HCT116 (cell line): ENCODE measurements around the gene CPT1C. TPM values are rescaled to one million over a fixed set of nuclear protein-coding genes. Genes with fewer than 3 reads are reported as not detected.

Experiments used
- ATAC-seq: fragments of 200-7000 bp; cut with Tn5 transposase; 2 replicates; pipeline ENCODE4 v1.9.1; 2020; ENCODE audit warnings: mild to moderate bottlenecking, moderate library complexity
- BruUV-seq: library from RNA; stranded (reverse); fragments of 400-500 nt; replicated peaks from 2 replicates; lab custom pipeline; 2021; lab: Mats Ljungman, UMichigan
- CTCF ChIA-PET: fragments of 300-600 bp; sonication (Branson Sonifier 250); formaldehyde crosslinking; loops from one replicate; lab custom pipeline; 2021; ENCODE audit warnings: antibody characterized with exemption; lab: Charles Lee
- POLR2A ChIA-PET: fragments of 300-600, 350-600 bp; sonication (Branson Sonifier 250); formaldehyde crosslinking; loops from one replicate; lab custom pipeline; 2021; ENCODE audit warnings: antibody characterized with exemption; lab: Charles Lee
- RAD21 ChIA-PET, 2 experiments: fragments of 300-600 bp; sonication (Branson Sonifier 250); formaldehyde crosslinking; loops; one replicate each; lab custom pipeline; 2023; ENCODE audit warnings: low total read pairs in 2 of 2; ENCODE audit not compliant: uncharacterized antibody in 2 of 2, unreplicated experiment in 2 of 2, low non-redundant PET in 1 of 2; lab: Charles Lee
- DNase-seq: peaks from one replicate; pipeline ENCODE4 v3.0.0-alpha.2; 2010; ENCODE audit warnings: low read depth, low spot score
- H2AFZ ChIP-seq: fragments of 200-600 bp; shearing (Covaris generic), sonication (generic); 2 replicates; pipeline ENCODE4 v1.6.1; 2017; ENCODE audit warnings: low read depth, mixed run types, mixed read lengths, antibody characterized with exemption, low read length; ENCODE audit not compliant: poor library complexity, severe bottlenecking
- H3K27ac ChIP-seq: 2 replicates; pipeline ENCODE4 v1.5.1; 2012; ENCODE audit warnings: low read depth, low read length
- H3K27me3 ChIP-seq: fragments of 200-600 bp; sonication (generic); 2 replicates; pipeline ENCODE4 v1.6.1; 2016; ENCODE audit warnings: mixed run types, low read length, mixed read lengths; ENCODE audit not compliant: insufficient read depth
- H3K36me3 ChIP-seq, 2 experiments: fragments of 200-500 bp in 1 of 2; fragments of 200-600 bp in 1 of 2; sonication (Bioruptor generic) in 1 of 2; sonication (generic) in 1 of 2; 2 replicates each; pipeline versions ENCODE4 v1.5.1 to v1.6.1; 2014 to 2016; ENCODE audit warnings: low read length in 2 of 2, inconsistent platforms in 1 of 2, mixed read lengths in 1 of 2, mixed run types in 1 of 2; ENCODE audit not compliant: insufficient read depth in 2 of 2, control insufficient read depth in 1 of 2
- H3K4me1 ChIP-seq, 2 experiments: fragments of 200-600 bp in 1 of 2; sonication (generic) in 1 of 2; 2 replicates each; pipeline versions ENCODE4 v1.5.1 to v1.6.1; 2012 to 2017; ENCODE audit warnings: low read length in 2 of 2, inconsistent platforms in 1 of 2, mild to moderate bottlenecking in 1 of 2, mixed read lengths in 1 of 2, mixed run types in 1 of 2, moderate library complexity in 1 of 2; ENCODE audit not compliant: insufficient read depth in 2 of 2, control insufficient read depth in 1 of 2
- H3K4me2 ChIP-seq: fragments of 200-600 bp; sonication (generic); 2 replicates; pipeline ENCODE4 v1.6.1; 2017; ENCODE audit warnings: mixed run types, low read length, mixed read lengths
- H3K4me3 ChIP-seq, 2 experiments: fragments of 200-600 bp in 1 of 2; sonication (generic) in 1 of 2; replicated peaks in 1 of 2; 2 replicates each; pipeline ENCODE4 v1.5.1; 2011 to 2016; ENCODE audit warnings: low read length in 2 of 2, control low read depth in 1 of 2, low read depth in 1 of 2, mild to moderate bottlenecking in 1 of 2, mixed read lengths in 1 of 2, mixed run types in 1 of 2
- H3K79me2 ChIP-seq: fragments of 200-600 bp; sonication (generic); 2 replicates; pipeline ENCODE4 v1.6.1; 2017; ENCODE audit warnings: mild to moderate bottlenecking, mixed run types, low read length, moderate library complexity, mixed read lengths; ENCODE audit not compliant: insufficient read depth
- H3K9ac ChIP-seq: fragments of 200-600 bp; sonication (generic); 2 replicates; pipeline ENCODE4 v1.6.1; 2016; ENCODE audit warnings: low read length, mixed read lengths
- H3K9me2 ChIP-seq: fragments of 200-600 bp; sonication (generic), shearing (Covaris generic); 2 replicates; pipeline ENCODE4 v1.6.1; 2017; ENCODE audit warnings: mixed run types, mild to moderate bottlenecking, moderate library complexity; ENCODE audit not compliant: insufficient read depth
- H3K9me3 ChIP-seq, 2 experiments: fragments of 200-500 bp in 1 of 2; fragments of 200-600 bp in 1 of 2; sonication (Bioruptor generic) in 1 of 2; sonication (generic) in 1 of 2; 2 replicates each; pipeline ENCODE4 v1.6.1; 2014 to 2017; ENCODE audit warnings: low read length in 2 of 2, mixed read lengths in 2 of 2, inconsistent platforms in 1 of 2, low read depth in 1 of 2, mild to moderate bottlenecking in 1 of 2, mixed run types in 1 of 2, moderate library complexity in 1 of 2; ENCODE audit not compliant: control insufficient read depth in 1 of 2, insufficient read depth in 1 of 2
- H4K20me1 ChIP-seq: fragments of 200-600 bp; sonication (generic), shearing (Covaris generic); 2 replicates; pipeline ENCODE4 v1.6.1; 2017; ENCODE audit warnings: mixed run types, mild to moderate bottlenecking, moderate library complexity; ENCODE audit not compliant: insufficient read depth
- ATF3 ChIP-seq: IDR thresholded peaks from 2 replicates; pipeline ENCODE4 v1.6.1; 2012
- EZH2 ChIP-seq: fragments of 200-600 bp; sonication (generic); IDR thresholded peaks from 2 replicates; pipeline ENCODE4 v1.6.1; 2017; ENCODE audit warnings: antibody characterized with exemption, mixed run types
- EZH2phosphoT487 ChIP-seq: fragments of 200-600 bp; IDR thresholded peaks from 2 replicates; pipeline ENCODE4 v1.6.1; 2018; ENCODE audit warnings: antibody characterized with exemption, borderline replicate concordance
- FOSL1 ChIP-seq: IDR thresholded peaks from 2 replicates; pipeline ENCODE4 v1.6.1; 2012; ENCODE audit warnings: low read depth
- POLR2A ChIP-seq: IDR thresholded peaks from 2 replicates; pipeline ENCODE4 v1.7.0; 2011; ENCODE audit warnings: borderline replicate concordance; ENCODE audit not compliant: insufficient read depth, insufficient read length; ENCODE audit errors: extremely low read depth
- POLR2AphosphoS5 ChIP-seq: IDR thresholded peaks from 2 replicates; pipeline ENCODE4 v1.6.1; 2011; ENCODE audit warnings: mild to moderate bottlenecking, low read depth, low read length, moderate library complexity
- RAD21 ChIP-seq: IDR thresholded peaks from 2 replicates; pipeline ENCODE4 v1.6.1; 2012; ENCODE audit warnings: low read depth, mild to moderate bottlenecking
- REST ChIP-seq: IDR thresholded peaks from 2 replicates; pipeline ENCODE4 v1.6.1; 2012; ENCODE audit warnings: low read depth
- SP1 ChIP-seq: IDR thresholded peaks from 2 replicates; pipeline ENCODE4 v1.6.1; 2012; ENCODE audit warnings: low read depth
- SRF ChIP-seq: IDR thresholded peaks from 2 replicates; pipeline ENCODE4 v1.6.1; 2012; ENCODE audit warnings: low read depth
- intact Hi-C: fragments of 100-400 bp; cut with micrococcal nuclease; formaldehyde crosslinking; loops from 2 replicates; pipeline ENCODE4 v1.10.0; 2022
- total RNA-seq: library from RNA; stranded (reverse); gene quantifications from one replicate; pipeline ENCODE4 v1.2.1, GENCODE V29; 2021; ENCODE audit not compliant: unreplicated experiment

Gene CPT1C
- total RNA-seq, 1 experiment from 2014 or later, result 12.0 TPM

- ChIA-PET RAD21 (no interaction called here), POLR2A (interaction anchor here (0.9 to 2.8 kb wide), 3 partner anchors 8 to 17 kb away, joined by 3 to 8 read pairs (median 4); partner anchors contain the start of genes RRAS and SCAF1), CTCF (no interaction called here)
- no peak overlapping the region for H3K9ac ChIP-seq
- intact Hi-C loops, result no loop called here
- no peaks in the 10 kb centered on the region for H3K27me3 ChIP-seq
- H3K9me3 ChIP-seq, result no peaks in the 10 kb centered on the region
- H3K36me3 ChIP-seq, result peaks cover 29 to 65% of the 10 kb centered on the region in 2 experiments; a peak in 3 of 4 replicates
- peaks cover 9% of the 10 kb centered on the region; the same call in 1 of the 2 replicates for H3K79me2 ChIP-seq
- DNase-seq, result no peak
- H3K27ac ChIP-seq, result no peak overlapping the region
- no peaks in the 10 kb centered on the region for H3K4me1 ChIP-seq
- H3K4me3 ChIP-seq, result no peak overlapping the region
- no peak overlapping the region for H3K4me2 ChIP-seq
- no peaks in the 10 kb centered on the region for H3K9me2 ChIP-seq
- no peak overlapping the region for H2AFZ ChIP-seq
- BruUV-seq, result no TSS peak
- TF ChIP-seq RAD21, result no peak
- no peak for TF ChIP-seq POLR2AphosphoS5
- TF ChIP-seq SRF, result no peak
- TF ChIP-seq EZH2phosphoT487, result no peak
- TF ChIP-seq FOSL1, result no peak
- no peak for TF ChIP-seq EZH2
- no peak for TF ChIP-seq SP1
- TF ChIP-seq REST, result no peak
- no peak for TF ChIP-seq ATF3
- TF ChIP-seq POLR2A, result no peak
- TF ChIP-seq, all 23 proteins: peak for 0
- no peak for ATAC-seq
- H4K20me1 ChIP-seq, result no peaks in the 10 kb centered on the region
Measured at GRCh38 chr19:49657493-49658138, 33.3 kb upstream of the CPT1C start.
